Sigmoid colon (tissue), 4 donors: Measurements from ENCODE around the gene MILR1.

Experiments used
- CTCF ChIP-seq, 4 experiments: fragments of 450-650 bp in 3 of 4; fragments of 200-600 bp in 1 of 4; IDR thresholded peaks; one replicate each; pipeline ENCODE4 v1.5.1; 2016 to 2019; ENCODE audit warnings: antibody characterized with exemption in 4 of 4, mild to moderate bottlenecking in 3 of 4, moderate library complexity in 2 of 4
- EP300 ChIP-seq, 4 donors: sonication (generic); formaldehyde crosslinking; IDR thresholded peaks; one replicate each; pipeline ENCODE4 v1.6.1; 2017; ENCODE audit warnings: antibody characterized with exemption in 4 of 4
- POLR2A ChIP-seq, 2 donors: fragments of 450-650 bp; IDR thresholded peaks; one replicate each; pipeline ENCODE4 v1.6.1; 2016; ENCODE audit warnings: antibody characterized with exemption in 2 of 2, mild to moderate bottlenecking in 2 of 2, moderate library complexity in 2 of 2

GRCh38 chr17:64470625-64471024 is 21.7 kb downstream of the MILR1 start:
- TF ChIP-seq EP300 (IDR thresholded peaks at IDR 0.05) (no peak), CTCF (IDR thresholded peaks at IDR 0.05) (no peak), POLR2A (IDR thresholded peaks at IDR 0.05) (no peak)
